HepG2 (cell line): ENCODE measurements around the gene TM4SF1.

Source experiments
- ARNT ChIP-seq: fragments of 450-650 bp; IDR thresholded peaks from 2 replicates; pipeline ENCODE4 v1.6.1; 2017
- ASH2L ChIP-seq: fragments of 300-600, 200-600 bp; sonication (generic); IDR thresholded peaks from 2 replicates; pipeline ENCODE4 v1.7.0; 2017; ENCODE audit warnings: low read depth, mild to moderate bottlenecking, moderate library complexity, mixed read lengths, low read length; ENCODE audit not compliant: insufficient read length
- CTCF ChIP-seq: sonication (generic); formaldehyde crosslinking; IDR thresholded peaks from 2 replicates; pipeline ENCODE4 v1.5.0; 2020; ENCODE audit warnings: mild to moderate bottlenecking, missing genetic modification reagents, moderate library complexity
- JUN ChIP-seq: sonication (generic); formaldehyde crosslinking; IDR thresholded peaks from 2 replicates; pipeline ENCODE4 v1.4.0; 2020; ENCODE audit warnings: mild to moderate bottlenecking, missing genetic modification reagents
- NR1H2 ChIP-seq: sonication (generic); formaldehyde crosslinking; IDR thresholded peaks from 2 replicates; pipeline ENCODE4 v1.8.1; 2022; ENCODE audit warnings: low read depth, missing genetic modification reagents, borderline replicate concordance
- RNF2 ChIP-seq: fragments of 450-650 bp; conservative IDR thresholded peaks from 2 replicates; pipeline ENCODE4 v1.6.1; 2016; ENCODE audit warnings: low read depth
- ZBTB7B ChIP-seq: sonication (generic); formaldehyde crosslinking; IDR thresholded peaks from 2 replicates; pipeline ENCODE4 v1.4.0; 2020; ENCODE audit warnings: missing genetic modification reagents
- ZNF207 ChIP-seq: fragments of 450-650 bp; IDR thresholded peaks from 2 replicates; pipeline ENCODE4 v1.6.1; 2016; ENCODE audit warnings: antibody characterized with exemption, borderline replicate concordance

GRCh38 chr3:149368201-149368673 lies 9.2 kb downstream of the TM4SF1 start:
- TF ChIP-seq CTCF (CRISPR knock-in tag) (peak; percentile 31), ZBTB7B (no peak), ZNF207 (no peak), JUN (CRISPR knock-in tag) (no peak), ASH2L (no peak), ARNT (no peak), NR1H2 (no peak), RNF2 (no peak)
